Nucleus accumbens (tissue), 56 donors: ENCODE data around the gene CAPN5.

ENCODE experiments used
- DNase-seq, 56 donors: peaks; one replicate each; lab custom pipeline; 2025; lab: John Stamatoyannopoulos, UW

Gene CAPN5

GRCh38 chr11:77062924-77063323 lies 3.8 kb upstream of the CAPN5 start:
- no peak for DNase-seq

GRCh38 chr11:77063407-77063806 lies 3.4 kb upstream of the CAPN5 start:
- DNase-seq: no peak

- DNase-seq: no peak
Measured at GRCh38 chr11:77063861-77064260, 2.9 kb upstream of the CAPN5 start.

- no peak for DNase-seq
Measured at GRCh38 chr11:77064648-77065217, 2.0 kb upstream of the CAPN5 start.

GRCh38 chr11:77065878-77066228 lies 918 bp upstream of the CAPN5 start:
- DNase-seq: peak in 14 of 56 donors; percentile 49 to 66 (median 56)

GRCh38 chr11:77067861-77068443 lies 1.2 kb downstream of the CAPN5 start:
- DNase-seq: no peak

- DNase-seq: no peak
Measured at GRCh38 chr11:77068457-77069335, 1.9 kb downstream of the CAPN5 start.

GRCh38 chr11:77069336-77069968 lies 2.7 kb downstream of the CAPN5 start:
- DNase-seq: no peak

GRCh38 chr11:77069969-77070582 lies 3.3 kb downstream of the CAPN5 start:
- DNase-seq: no peak

GRCh38 chr11:77071077-77071476 lies 4.3 kb downstream of the CAPN5 start:
- DNase-seq: no peak

- DNase-seq: no peak
Measured at GRCh38 chr11:77071671-77072605, 5.2 kb downstream of the CAPN5 start.

GRCh38 chr11:77072851-77073327 lies 6.1 kb downstream of the CAPN5 start:
- DNase-seq: no peak

- peak in 37 of 56 donors; percentile 9 to 65 (median 32) for DNase-seq
Measured at GRCh38 chr11:77073328-77074001, 6.7 kb downstream of the CAPN5 start.

- DNase-seq: no peak
Measured at GRCh38 chr11:77074205-77074604, 7.4 kb downstream of the CAPN5 start.

- no peak for DNase-seq
Measured at GRCh38 chr11:77074626-77075221, 8.0 kb downstream of the CAPN5 start.

- DNase-seq: no peak
Measured at GRCh38 chr11:77075425-77075905, 8.7 kb downstream of the CAPN5 start.

- no peak for DNase-seq
Measured at GRCh38 chr11:77079666-77080065, 12.9 kb downstream of the CAPN5 start.

- DNase-seq: no peak
Measured at GRCh38 chr11:77080643-77081210, 14.0 kb downstream of the CAPN5 start.
